ENCODE data around the gene KPNA4. TPM values are rescaled to one million over a fixed set of nuclear protein-coding genes. Genes with fewer than 3 reads are reported as not detected.

Gene KPNA4
- total RNA-seq, 4 donors from 2014 or later, result 24.7 to 31.2 (median 30.4) TPM

GRCh38 chr3:160473221-160473620, 92.2 kb downstream of the KPNA4 start:
- WGBS, 2 donors, result 29 to 44% methylated on average over 1 of the region's 1 CpG

GRCh38 chr3:160472344-160472743, 93.0 kb downstream of the KPNA4 start:
- H3K9me3 ChIP-seq, result no peaks in the 10 kb centered on the region
- H3K4me3 ChIP-seq (replicated peaks in 1 of 3), result no peak overlapping the region
- H3K27me3 ChIP-seq, result no peaks in the 10 kb centered on the region
- 69 to 83% methylated on average over 2 of the region's 2 CpGs for WGBS, 2 donors
- TF ChIP-seq POLR2A (IDR thresholded peaks at IDR 0.05), result no peak
- no peak for TF ChIP-seq CTCF (IDR thresholded peaks at IDR 0.05)
- H3K36me3 ChIP-seq, result no peaks in the 10 kb centered on the region
- no peak overlapping the region for H3K27ac ChIP-seq
- intact Hi-C loops (cut with DNase I), result no loop called here
- no peaks in the 10 kb centered on the region for H3K4me1 ChIP-seq
- no peak for DNase-seq

More at GRCh38 chr3:160473221-160473620, 92.2 kb downstream of the KPNA4 start:
- no peaks in the 10 kb centered on the region for H3K4me1 ChIP-seq
- no peak for TF ChIP-seq POLR2A (IDR thresholded peaks at IDR 0.05)
- TF ChIP-seq CTCF (IDR thresholded peaks at IDR 0.05), result no peak
- DNase-seq, result no peak
- H3K27me3 ChIP-seq, result no peaks in the 10 kb centered on the region
- H3K36me3 ChIP-seq, result no peaks in the 10 kb centered on the region
- intact Hi-C loops (cut with DNase I), result no loop called here
- H3K27ac ChIP-seq, result no peak overlapping the region
- no peaks in the 10 kb centered on the region for H3K9me3 ChIP-seq
- H3K4me3 ChIP-seq (replicated peaks in 1 of 3), result no peak overlapping the region

GRCh38 chr3:160471892-160472291, 93.5 kb downstream of the KPNA4 start:
- WGBS, 2 donors, result 79 to 83% methylated on average over 2 of the region's 2 CpGs
- TF ChIP-seq POLR2A (IDR thresholded peaks at IDR 0.05) (no peak), CTCF (IDR thresholded peaks at IDR 0.05) (no peak)
- H3K9me3 ChIP-seq, result no peaks in the 10 kb centered on the region
- H3K4me1 ChIP-seq, result no peaks in the 10 kb centered on the region
- intact Hi-C loops (cut with DNase I), result no loop called here
- H3K4me3 ChIP-seq (replicated peaks in 1 of 3), result no peak overlapping the region
- DNase-seq, result no peak
- no peaks in the 10 kb centered on the region for H3K36me3 ChIP-seq
- no peak overlapping the region for H3K27ac ChIP-seq
- H3K27me3 ChIP-seq, result no peaks in the 10 kb centered on the region

GRCh38 chr3:160470181-160470580, 95.2 kb downstream of the KPNA4 start:
- intact Hi-C loops (cut with DNase I), result no loop called here
- H3K36me3 ChIP-seq, result no peaks in the 10 kb centered on the region
- no peak for TF ChIP-seq CTCF (IDR thresholded peaks at IDR 0.05)
- no peak for TF ChIP-seq POLR2A (IDR thresholded peaks at IDR 0.05)
- no peaks in the 10 kb centered on the region for H3K4me1 ChIP-seq
- DNase-seq, result no peak
- 81 to 93% methylated on average over 4 to 5 of the region's 5 CpGs for WGBS, 2 donors
- H3K27me3 ChIP-seq, result no peaks in the 10 kb centered on the region
- no peak overlapping the region for H3K4me3 ChIP-seq (replicated peaks in 1 of 3)
- no peak overlapping the region for H3K27ac ChIP-seq
- no peaks in the 10 kb centered on the region for H3K9me3 ChIP-seq

GRCh38 chr3:160464971-160465370, 100.4 kb downstream of the KPNA4 start:
- intact Hi-C loops (cut with DNase I), result no loop called here
- WGBS, 2 donors, result 71 to 86% methylated on average over 1 of the region's 1 CpG
- Histone ChIP-seq H3K27me3 (no peaks in the 10 kb centered on the region), H3K27ac (no peak overlapping the region), H3K4me3 (replicated peaks in 1 of 3) (no peak overlapping the region), H3K36me3 (no peaks in the 10 kb centered on the region), H3K4me1 (no peaks in the 10 kb centered on the region), H3K9me3 (no peaks in the 10 kb centered on the region)
- DNase-seq, result no peak
- TF ChIP-seq POLR2A (IDR thresholded peaks at IDR 0.05), result no peak
- no peak for TF ChIP-seq CTCF (IDR thresholded peaks at IDR 0.05)
